GM18870 (cell line): ENCODE measurements around the gene ANKRD2.
A peak's percentile ranks its signal among the peaks of the same experiment; 100 is the strongest.

Source experiments
- ATAC-seq: cut with Tn5 transposase; IDR thresholded peaks from one replicate; pipeline ENCODE4 v1.9.1; 2021; ENCODE audit warnings: moderate library complexity; ENCODE audit not compliant: unreplicated experiment

ANKRD2 gene

GRCh38 chr10:97632949-97633884 is 60.6 kb downstream of the ANKRD2 start, which contains the start of gene MORN4:
Gene MORN4, minus strand, starts transcription at chr10:97633500. Its CDS starts 13,847 bp downstream, at chr10:97619653.
- ATAC-seq, result peak; percentile 92
